NCI-H460 (cell line): Measurements from ENCODE around the gene TMEM108. TPM values are rescaled to one million over a fixed set of nuclear protein-coding genes. Genes with fewer than 3 reads are reported as not detected.
A peak's percentile ranks its signal among the peaks of the same experiment; 100 is the strongest.

Experiments used
- DNase-seq: peaks from one replicate; pipeline ENCODE4 v3.0.0-alpha.2; 2016; ENCODE audit warnings: low read depth; ENCODE audit errors: extremely low read depth
- total RNA-seq: library from RNA; depleted of rRNA; stranded (reverse); fragments of >200 nt; shearing (Covaris generic); gene quantifications from 2 replicates; pipeline ENCODE4 v1.2.3, GENCODE V29; 2014

TMEM108 gene
- total RNA-seq, 1 experiment from 2014 or later = not detected

GRCh38 chr3:133374708-133375402 lies 336.7 kb downstream of the TMEM108 start:
- DNase-seq = no peak

- DNase-seq = no peak
These were observed 337.2 kb downstream of the TMEM108 start for GRCh38 chr3:133375403-133375745.

GRCh38 chr3:133376810-133377209 lies 338.6 kb downstream of the TMEM108 start:
- no peak for DNase-seq

GRCh38 chr3:133377396-133377795 lies 339.2 kb downstream of the TMEM108 start:
- DNase-seq = peak; percentile 20

GRCh38 chr3:133379926-133380325 lies 341.7 kb downstream of the TMEM108 start:
- DNase-seq = no peak

GRCh38 chr3:133380481-133381225 lies 342.5 kb downstream of the TMEM108 start:
- DNase-seq = no peak

GRCh38 chr3:133381346-133382109 lies 343.3 kb downstream of the TMEM108 start:
- DNase-seq = no peak

GRCh38 chr3:133383175-133383574 lies 345.0 kb downstream of the TMEM108 start:
- DNase-seq = no peak

GRCh38 chr3:133383741-133384140 lies 345.6 kb downstream of the TMEM108 start:
- no peak for DNase-seq

GRCh38 chr3:133384331-133385027 lies 346.3 kb downstream of the TMEM108 start:
- DNase-seq = peak; percentile 44

GRCh38 chr3:133386876-133387275 lies 348.7 kb downstream of the TMEM108 start:
- DNase-seq = no peak

- DNase-seq = no peak
These were observed 349.1 kb downstream of the TMEM108 start for GRCh38 chr3:133387341-133387740.

- DNase-seq = no peak
These were observed 350.7 kb downstream of the TMEM108 start for GRCh38 chr3:133388696-133389395.

GRCh38 chr3:133390715-133391114 lies 352.5 kb downstream of the TMEM108 start:
- no peak for DNase-seq

- DNase-seq = no peak
These were observed 355.0 kb downstream of the TMEM108 start for GRCh38 chr3:133393204-133393603.

- DNase-seq = no peak
These were observed 355.7 kb downstream of the TMEM108 start for GRCh38 chr3:133393691-133394474.

- DNase-seq = no peak
These were observed 356.5 kb downstream of the TMEM108 start for GRCh38 chr3:133394561-133395311.

- DNase-seq = no peak
These were observed 358.7 kb downstream of the TMEM108 start for GRCh38 chr3:133396906-133397305.

GRCh38 chr3:133400006-133400515 lies 361.9 kb downstream of the TMEM108 start, which contains the start of gene BFSP2:
Gene BFSP2, plus strand, starts transcription at chr3:133400056. Its CDS starts 28 bp downstream, at chr3:133400084.
- no peak for DNase-seq
